GM19099 (cell line): ENCODE measurements around the gene CFAP97.

ENCODE experiments used
- POLR2A ChIP-seq: IDR thresholded peaks from 3 replicates; pipeline ENCODE4 v1.6.1; 2011; ENCODE audit warnings: low read depth; ENCODE audit not compliant: insufficient read length; ENCODE audit errors: extremely low read depth

CFAP97 gene

GRCh38 chr4:185137233-185137925 is 66.4 kb downstream of the CFAP97 start:
- no peak for TF ChIP-seq POLR2A

- TF ChIP-seq POLR2A, result no peak
Measured at GRCh38 chr4:185134307-185134869, 69.4 kb downstream of the CFAP97 start.

GRCh38 chr4:185128272-185129119 is 75.3 kb downstream of the CFAP97 start:
- TF ChIP-seq POLR2A, result no peak

- TF ChIP-seq POLR2A, result no peak
Measured at GRCh38 chr4:185127021-185127925, 76.5 kb downstream of the CFAP97 start.

- TF ChIP-seq POLR2A, result no peak
Measured at GRCh38 chr4:185124006-185124405, 79.8 kb downstream of the CFAP97 start.

GRCh38 chr4:185122681-185123345 is 81.0 kb downstream of the CFAP97 start:
- no peak for TF ChIP-seq POLR2A

GRCh38 chr4:185120631-185120946 is 83.2 kb downstream of the CFAP97 start:
- TF ChIP-seq POLR2A, result no peak

GRCh38 chr4:185119927-185120630 is 83.7 kb downstream of the CFAP97 start:
- TF ChIP-seq POLR2A, result no peak

GRCh38 chr4:185118876-185119275 is 84.9 kb downstream of the CFAP97 start:
- no peak for TF ChIP-seq POLR2A

GRCh38 chr4:185117300-185117934 is 86.4 kb downstream of the CFAP97 start:
- TF ChIP-seq POLR2A, result no peak

- TF ChIP-seq POLR2A, result no peak
Measured at GRCh38 chr4:185115827-185116232, 88.0 kb downstream of the CFAP97 start.

GRCh38 chr4:185113340-185113739 is 90.5 kb downstream of the CFAP97 start:
- no peak for TF ChIP-seq POLR2A

- no peak for TF ChIP-seq POLR2A
Measured at GRCh38 chr4:185112104-185112503, 91.7 kb downstream of the CFAP97 start.
